Osteoblast (primary cell): ENCODE data around the gene LRBA. TPM values are rescaled to one million over a fixed set of nuclear protein-coding genes. Genes with fewer than 3 reads are reported as not detected.

Experiments
- DNase-seq: peaks from one replicate; pipeline ENCODE4 v3.0.0; 2011; ENCODE audit warnings: low spot score, mixed read lengths; ENCODE audit not compliant: insufficient read length; ENCODE audit errors: missing footprints
- H2AFZ ChIP-seq: 2 replicates; pipeline ENCODE4 v1.6.0; 2011; ENCODE audit warnings: mild to moderate bottlenecking, low read length
- H3K27ac ChIP-seq: 2 replicates; pipeline ENCODE4 v1.5.1; 2011; ENCODE audit warnings: mild to moderate bottlenecking, low read depth, low read length, moderate library complexity
- H3K27me3 ChIP-seq: 2 replicates; pipeline ENCODE4 v1.6.0; 2012; ENCODE audit warnings: mild to moderate bottlenecking, control low read depth, inconsistent platforms, low read length, moderate library complexity; ENCODE audit not compliant: insufficient read depth
- H3K36me3 ChIP-seq: 2 replicates; pipeline ENCODE4 v1.5.1; 2011; ENCODE audit warnings: mild to moderate bottlenecking, low read length, control low read depth, moderate library complexity; ENCODE audit not compliant: insufficient read depth
- H3K4me1 ChIP-seq: 2 replicates; pipeline ENCODE4 v1.5.1; 2011; ENCODE audit warnings: mild to moderate bottlenecking, low read length, control low read depth, moderate library complexity; ENCODE audit not compliant: insufficient read depth
- H3K4me2 ChIP-seq: 2 replicates; pipeline ENCODE4 v1.6.0; 2011; ENCODE audit warnings: mild to moderate bottlenecking, low read length; ENCODE audit not compliant: insufficient read depth
- H3K4me3 ChIP-seq: fragments of 200-600 bp; sonication (generic); 3 replicates; pipeline ENCODE4 v1.5.1; 2012; ENCODE audit warnings: mild to moderate bottlenecking, low read length, inconsistent platforms; ENCODE audit not compliant: insufficient read depth
- H3K79me2 ChIP-seq: 2 replicates; pipeline ENCODE4 v1.6.0; 2012; ENCODE audit warnings: mild to moderate bottlenecking, low read length, control low read depth, inconsistent platforms; ENCODE audit not compliant: insufficient read depth
- H3K9me3 ChIP-seq: 2 replicates; pipeline ENCODE4 v1.5.1; 2011; ENCODE audit warnings: low read depth, low read length, control low read depth
- H4K20me1 ChIP-seq: 2 replicates; pipeline ENCODE4 v1.6.0; 2012; ENCODE audit warnings: mild to moderate bottlenecking, low read length, control low read depth; ENCODE audit not compliant: insufficient read depth
- CTCF ChIP-seq: IDR thresholded peaks from 2 replicates; pipeline ENCODE4 v1.5.1; 2011; ENCODE audit warnings: mild to moderate bottlenecking, low read depth, low read length, moderate library complexity; ENCODE audit errors: extremely low read depth
- total RNA-seq: library from RNA; depleted of rRNA; stranded (reverse); fragments of >200 nt; gene quantifications from 2 replicates; pipeline ENCODE4 v1.2.3, GENCODE V29; 2012

Gene LRBA
- total RNA-seq, 1 donor: 67.3 TPM

- Histone ChIP-seq H3K4me1 (peaks cover 6% of the 10 kb centered on the region), H4K20me1 (no peaks in the 10 kb centered on the region), H3K4me3 (no peak overlapping the region), H3K27me3 (no peaks in the 10 kb centered on the region), H3K4me2 (no peak overlapping the region), H3K27ac (no peak overlapping the region), H3K9me3 (no peaks in the 10 kb centered on the region), H3K36me3 (no peaks in the 10 kb centered on the region), H2AFZ (no peak overlapping the region), H3K79me2 (no peaks in the 10 kb centered on the region)
- no peak for DNase-seq
- no peak for TF ChIP-seq CTCF
These were observed 698.5 kb downstream of the LRBA start for GRCh38 chr4:150316332-150317205.

- no peaks in the 10 kb centered on the region for H3K79me2 ChIP-seq
- no peak for DNase-seq
These were observed 699.4 kb downstream of the LRBA start for GRCh38 chr4:150315691-150316090.

GRCh38 chr4:150315175-150315574 lies 699.9 kb downstream of the LRBA start:
- no peak overlapping the region for H3K4me3 ChIP-seq
- H3K4me2 ChIP-seq: no peak overlapping the region
- no peak for DNase-seq
- no peaks in the 10 kb centered on the region for H3K9me3 ChIP-seq
- H3K4me1 ChIP-seq: peaks cover 17% of the 10 kb centered on the region
- no peaks in the 10 kb centered on the region for H3K79me2 ChIP-seq
- TF ChIP-seq CTCF: no peak
- no peaks in the 10 kb centered on the region for H4K20me1 ChIP-seq
- no peaks in the 10 kb centered on the region for H3K36me3 ChIP-seq
- H3K27ac ChIP-seq: no peak overlapping the region
- no peak overlapping the region for H2AFZ ChIP-seq
- H3K27me3 ChIP-seq: no peaks in the 10 kb centered on the region

More at GRCh38 chr4:150315691-150316090, 699.4 kb downstream of the LRBA start:
- no peaks in the 10 kb centered on the region for H4K20me1 ChIP-seq
- no peaks in the 10 kb centered on the region for H3K36me3 ChIP-seq
- no peak for TF ChIP-seq CTCF
- H3K27ac ChIP-seq: no peak overlapping the region
- H3K9me3 ChIP-seq: no peaks in the 10 kb centered on the region
- no peak overlapping the region for H3K4me3 ChIP-seq
- H2AFZ ChIP-seq: no peak overlapping the region
- no peak overlapping the region for H3K4me2 ChIP-seq
- no peaks in the 10 kb centered on the region for H3K27me3 ChIP-seq
- peaks cover 12% of the 10 kb centered on the region for H3K4me1 ChIP-seq

GRCh38 chr4:150314031-150314430 lies 701.1 kb downstream of the LRBA start:
- H3K27ac ChIP-seq: no peak overlapping the region
- H4K20me1 ChIP-seq: no peaks in the 10 kb centered on the region
- no peak overlapping the region for H3K4me2 ChIP-seq
- no peak for TF ChIP-seq CTCF
- H2AFZ ChIP-seq: no peak overlapping the region
- no peaks in the 10 kb centered on the region for H3K27me3 ChIP-seq
- no peaks in the 10 kb centered on the region for H3K9me3 ChIP-seq
- H3K79me2 ChIP-seq: no peaks in the 10 kb centered on the region
- H3K4me1 ChIP-seq: peaks cover 29% of the 10 kb centered on the region
- H3K4me3 ChIP-seq: no peak overlapping the region
- no peaks in the 10 kb centered on the region for H3K36me3 ChIP-seq
- no peak for DNase-seq
